ENCODE results near the gene FAM174A.
"Not testable (repeated sequence)": the region's sequence is repeated elsewhere in the genome, so short reads cannot be mapped to it uniquely, and the experiment has no call there.

Gene FAM174A

DNA sequence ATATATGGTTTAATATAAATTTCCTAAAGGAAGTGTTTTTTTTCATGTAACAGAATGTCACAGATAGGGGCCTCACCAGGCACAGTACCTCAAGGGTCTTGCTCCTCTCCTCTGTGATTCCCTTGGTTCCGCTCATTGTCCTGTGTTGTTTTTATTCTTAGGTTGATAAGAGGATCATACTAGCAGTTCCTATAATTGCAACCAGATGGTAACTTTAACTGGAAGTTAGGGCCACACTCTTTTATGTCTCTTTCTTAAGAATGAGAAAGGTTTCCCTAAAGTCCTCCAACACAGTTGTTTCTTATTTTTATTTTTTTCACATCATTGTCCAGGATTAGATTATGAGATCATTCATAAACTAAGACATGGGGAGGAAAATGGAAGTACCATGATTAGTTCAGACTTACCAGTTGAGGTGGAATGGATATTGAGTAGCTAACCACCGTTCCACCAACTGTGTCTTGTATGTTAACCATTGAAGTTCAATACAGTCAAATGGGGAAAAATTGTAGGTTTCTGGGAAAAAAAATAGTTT, 41.1 kb downstream of the FAM174A start:
- no peak for DNase-seq (ENCODE audit: low spot score)

DNA sequence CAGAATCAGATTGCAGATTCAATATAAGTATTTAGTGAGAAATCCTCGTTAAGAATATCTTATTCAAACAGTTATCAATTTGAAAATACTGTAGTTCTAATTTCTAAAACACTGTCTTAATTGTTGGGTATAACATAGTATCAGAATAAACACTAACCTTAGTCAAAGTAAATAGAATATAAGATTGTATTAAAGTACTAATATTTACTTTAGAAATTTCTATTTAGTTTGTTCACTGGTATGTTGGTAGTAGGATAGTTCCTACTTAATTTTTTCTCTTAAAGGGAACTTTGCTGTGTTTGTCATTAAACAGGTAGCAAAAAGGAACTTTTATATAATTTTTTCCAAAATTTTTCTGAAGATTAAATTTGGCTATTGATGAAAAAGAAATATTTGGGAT, 42.3 kb downstream of the FAM174A start:
- no peak for DNase-seq (ENCODE audit: low spot score)

DNA sequence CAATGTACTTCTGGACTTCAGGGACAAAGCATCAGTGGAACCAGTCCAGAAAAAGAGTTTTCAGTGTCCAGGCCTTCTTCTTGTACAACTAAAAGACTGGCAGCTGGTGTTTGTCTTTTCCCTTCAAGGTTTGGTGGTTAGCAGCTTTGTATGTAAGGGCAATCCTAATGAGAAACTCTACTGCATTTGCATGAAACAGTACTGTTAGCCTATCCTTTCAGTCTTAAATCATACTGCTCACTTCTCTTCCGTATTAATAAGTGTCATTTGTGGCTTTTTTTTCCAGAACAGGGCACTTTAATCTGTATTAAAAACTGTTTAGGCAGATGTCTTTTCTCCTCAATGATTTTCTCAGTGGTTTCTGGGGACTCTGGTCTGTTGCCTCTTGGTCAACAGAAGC, 48.9 kb downstream of the FAM174A start:
- DNase-seq (ENCODE audit: low spot score), result no peak

DNA sequence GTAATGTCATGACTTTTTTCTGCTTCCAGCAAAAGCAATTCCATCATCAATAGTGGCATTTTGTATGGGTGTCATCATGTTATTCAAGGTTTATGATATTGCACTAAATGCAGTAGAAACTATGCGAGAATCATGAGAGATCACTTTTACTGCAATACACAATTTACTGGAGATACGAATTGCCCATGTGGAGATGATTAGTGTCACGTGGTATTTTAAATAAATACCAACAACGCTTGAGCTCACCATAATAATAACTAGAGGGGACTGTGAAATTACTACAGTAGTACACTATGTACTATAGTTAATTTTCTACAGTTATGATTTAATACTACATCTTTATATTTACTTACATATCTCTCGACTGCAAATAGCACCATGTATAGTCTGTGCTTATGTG, 49.7 kb downstream of the FAM174A start:
- no peak for DNase-seq (ENCODE audit: low spot score)

DNA sequence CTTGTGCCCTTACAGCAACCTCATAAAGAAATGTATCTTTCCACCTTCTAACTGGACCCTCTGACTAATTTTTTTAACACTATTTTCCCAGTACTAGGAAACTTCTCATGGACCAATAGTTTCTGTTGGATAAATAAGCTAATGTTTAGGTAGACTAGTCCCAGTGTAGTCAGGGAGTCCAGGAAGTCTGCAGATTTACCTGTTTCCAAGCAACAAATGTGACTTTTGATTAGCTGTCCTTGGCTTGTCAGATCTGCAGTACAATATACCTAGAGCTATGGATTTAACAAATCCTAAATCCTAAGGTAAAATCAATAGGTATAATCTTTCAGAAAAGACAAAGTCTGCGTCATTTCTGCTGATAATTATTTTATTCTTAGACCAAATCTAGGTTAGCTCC, 55.7 kb downstream of the FAM174A start:
- no peak for DNase-seq (ENCODE audit: low spot score)

DNA sequence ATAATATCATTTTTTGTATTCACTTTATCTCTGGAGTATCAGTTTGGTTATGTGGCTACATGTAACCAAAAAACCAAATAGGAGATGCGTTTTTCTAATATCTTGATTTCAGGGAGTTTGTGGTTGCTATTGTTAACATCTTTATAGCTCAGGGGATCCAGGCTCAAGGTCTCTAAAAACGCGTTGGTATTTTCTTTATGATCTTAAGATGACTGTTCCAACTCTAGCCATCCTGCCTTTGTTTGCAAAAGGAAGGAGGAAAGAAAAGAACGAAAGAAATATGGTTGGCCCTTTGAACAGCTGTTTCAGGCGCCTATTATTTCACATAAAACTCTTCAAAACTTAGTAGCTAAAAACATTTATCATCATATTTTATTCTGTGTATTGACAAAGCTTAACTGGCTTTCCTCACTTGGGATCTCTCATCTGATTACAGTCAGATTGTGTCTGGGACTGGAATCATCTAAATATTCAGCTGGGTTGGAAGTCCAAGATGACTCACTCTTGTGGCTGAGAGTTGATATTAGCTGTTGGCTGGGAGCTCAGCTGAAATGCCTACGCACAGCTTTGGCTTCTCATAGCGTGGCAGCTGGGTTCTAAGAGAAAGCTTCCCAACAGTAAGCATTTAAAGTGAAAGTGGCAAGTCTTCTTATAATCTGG, 60.1 kb downstream of the FAM174A start:
- peak; percentile 85 for DNase-seq (ENCODE audit: low spot score)

DNA sequence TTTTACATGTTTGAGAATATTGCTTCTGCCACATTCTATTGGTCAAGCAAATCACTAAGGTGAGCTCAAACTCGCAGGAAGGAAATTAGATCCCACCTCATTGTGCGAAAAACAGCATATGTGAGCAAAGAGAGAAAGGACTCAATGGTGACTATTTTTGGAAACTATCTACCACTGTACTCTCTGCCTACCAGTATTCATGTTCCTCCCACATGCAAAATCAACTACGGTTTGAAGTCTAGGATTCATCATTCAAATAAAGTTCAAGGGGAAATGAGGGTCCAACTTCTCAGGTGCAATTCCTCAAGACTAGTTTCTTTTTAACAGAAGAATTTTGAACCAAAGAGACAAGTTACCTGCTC, 60.6 kb downstream of the FAM174A start:
- DNase-seq (ENCODE audit: low spot score), result no peak

DNA sequence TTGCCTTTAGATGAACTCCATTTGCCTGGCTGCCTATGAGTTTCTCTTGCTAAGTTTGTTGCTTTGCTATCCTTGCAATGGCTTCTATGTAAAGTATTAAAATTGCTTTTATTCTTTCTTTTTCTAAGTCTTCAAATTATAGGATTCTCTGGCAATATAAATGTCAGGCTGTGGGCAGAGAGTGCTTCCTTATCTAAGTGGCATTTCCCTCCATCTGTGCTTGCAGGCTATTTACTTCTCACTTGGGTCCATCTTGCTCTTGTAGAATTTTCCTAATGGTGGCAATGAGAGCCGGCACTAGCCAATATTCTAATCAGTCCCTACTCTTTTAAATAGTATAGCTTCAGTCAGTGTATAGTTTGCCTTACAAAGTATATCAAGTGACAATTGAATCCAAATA, 63.3 kb downstream of the FAM174A start:
- no peak for DNase-seq (ENCODE audit: low spot score)

DNA sequence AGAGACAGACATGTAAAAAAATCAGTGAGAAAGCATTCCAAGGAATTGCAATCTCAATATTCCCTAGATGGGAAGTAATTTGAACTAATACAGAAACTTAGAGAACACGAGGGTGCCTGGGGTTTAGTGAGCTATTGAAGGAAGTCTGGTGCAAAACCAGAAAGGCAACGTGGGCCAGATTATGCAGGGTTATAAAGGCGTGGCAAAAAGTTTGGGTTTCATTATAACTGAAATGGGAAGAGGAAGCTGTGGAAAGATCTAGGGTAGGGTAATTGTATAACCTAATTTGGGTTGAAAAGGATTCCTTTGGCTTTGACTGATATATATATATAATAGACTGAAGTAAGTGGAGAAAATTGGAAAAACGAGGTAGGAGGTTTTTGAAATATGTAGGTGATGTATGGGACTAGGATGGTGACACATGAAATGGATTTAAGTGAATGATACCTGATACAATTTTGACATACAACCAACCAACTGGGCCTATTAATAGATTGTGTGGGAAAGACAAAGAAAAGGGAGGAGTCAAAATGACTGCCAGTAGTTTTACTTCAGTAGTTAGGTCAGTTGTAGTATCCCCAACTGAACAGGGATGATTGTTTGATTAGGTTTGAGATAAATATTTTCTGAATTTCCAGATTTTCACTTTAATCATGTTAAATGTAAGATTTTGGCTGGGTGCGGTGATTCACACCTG, 65.3 kb downstream of the FAM174A start:
- DNase-seq (ENCODE audit: low spot score), result no peak

DNA sequence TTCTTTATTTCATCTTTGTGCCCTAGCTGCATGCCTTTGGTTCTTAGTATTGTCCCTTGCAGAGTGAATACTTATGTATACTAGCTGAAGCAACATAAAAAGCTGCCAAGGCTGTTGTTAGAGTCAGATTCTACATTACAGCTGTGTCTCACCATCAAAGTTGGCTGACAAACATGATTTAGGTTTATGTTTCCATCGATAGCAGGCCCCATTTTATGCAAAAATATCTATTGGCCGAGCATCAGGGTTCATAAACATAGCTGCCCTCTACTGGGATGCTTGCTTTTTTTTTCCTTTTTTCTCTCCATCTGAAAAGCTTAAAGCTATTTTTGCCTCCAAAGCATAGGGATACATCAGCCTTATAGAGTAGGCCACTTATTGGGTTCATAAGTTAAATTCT, 68.0 kb downstream of the FAM174A start:
- no peak for DNase-seq (ENCODE audit: low spot score)

DNA sequence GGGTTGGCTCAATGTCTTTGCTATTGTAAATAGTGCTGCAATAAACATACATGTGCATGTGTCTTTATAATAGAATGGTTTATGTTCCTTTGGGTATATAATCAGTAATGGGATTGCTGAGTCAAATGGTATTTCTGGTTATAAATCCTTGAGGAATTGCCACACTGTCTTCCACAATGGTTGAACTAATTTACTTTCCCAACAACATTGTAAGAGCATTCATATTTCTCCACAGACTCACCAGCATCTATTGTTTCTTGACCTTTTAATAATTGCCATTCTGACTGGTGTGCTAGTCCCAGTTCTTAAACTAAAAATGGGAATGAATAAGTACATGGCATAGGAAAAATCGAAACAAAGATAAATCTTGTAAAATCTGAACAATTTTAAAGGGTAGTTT, 68.8 kb downstream of the FAM174A start:
- not testable (repeated sequence) for DNase-seq (ENCODE audit: low spot score)

DNA sequence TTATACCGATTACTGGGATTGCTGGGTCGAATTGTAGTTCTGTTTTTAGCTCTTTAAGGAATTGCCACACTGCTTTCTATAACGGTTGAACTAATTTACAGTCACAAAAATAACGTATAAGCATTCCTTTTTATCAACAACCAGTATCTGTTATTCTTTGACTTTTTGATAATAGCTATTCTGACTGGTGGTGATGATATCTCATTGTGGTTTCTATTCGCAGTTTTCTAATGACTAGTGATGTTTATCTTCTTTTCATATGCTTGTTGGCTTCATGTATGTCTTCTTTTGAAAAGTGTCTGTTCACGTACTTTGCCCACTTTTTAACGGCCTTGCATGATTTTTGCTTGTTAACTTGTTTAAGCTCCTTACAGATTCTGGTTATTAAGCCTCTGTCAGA, 74.4 kb downstream of the FAM174A start:
- no peak for DNase-seq (ENCODE audit: low spot score)

DNA sequence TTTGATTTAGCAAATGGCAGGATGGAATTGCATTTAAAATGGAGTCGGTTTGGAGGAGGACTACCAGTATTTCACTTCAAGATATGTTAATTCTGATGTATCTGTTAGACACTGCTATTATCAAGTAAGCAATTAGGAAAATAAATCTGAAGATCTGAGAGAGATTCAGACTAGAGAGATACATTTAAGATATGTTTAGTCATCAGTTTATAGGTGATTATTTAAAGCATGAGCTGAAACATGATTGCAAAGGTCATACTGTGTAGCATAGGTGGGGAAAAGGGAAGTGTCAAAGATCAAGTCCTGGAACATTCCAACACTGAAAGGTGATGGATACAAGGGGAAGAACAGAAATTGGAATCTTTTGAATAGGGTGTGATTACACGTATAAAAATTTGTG, 79.1 kb downstream of the FAM174A start:
- no peak for DNase-seq (ENCODE audit: low spot score)

DNA sequence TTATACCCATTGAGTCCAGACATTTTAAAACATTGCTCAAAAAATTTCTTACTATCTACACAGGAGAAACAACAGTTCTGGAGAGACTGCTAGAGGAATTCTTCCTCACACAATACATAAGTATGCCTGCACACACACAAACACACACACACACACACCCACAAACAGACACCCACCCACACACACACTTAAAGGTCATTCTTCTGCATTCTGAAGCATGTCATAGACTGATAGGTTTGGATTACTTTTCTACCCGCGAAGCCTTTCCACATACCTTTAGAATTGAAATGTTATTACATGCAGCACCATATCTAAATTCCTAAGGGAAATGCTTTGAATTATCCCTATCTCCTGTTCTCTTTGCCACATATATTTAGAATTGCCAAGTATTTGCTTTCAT, 80.2 kb downstream of the FAM174A start:
- DNase-seq (ENCODE audit: low spot score), result no peak

DNA sequence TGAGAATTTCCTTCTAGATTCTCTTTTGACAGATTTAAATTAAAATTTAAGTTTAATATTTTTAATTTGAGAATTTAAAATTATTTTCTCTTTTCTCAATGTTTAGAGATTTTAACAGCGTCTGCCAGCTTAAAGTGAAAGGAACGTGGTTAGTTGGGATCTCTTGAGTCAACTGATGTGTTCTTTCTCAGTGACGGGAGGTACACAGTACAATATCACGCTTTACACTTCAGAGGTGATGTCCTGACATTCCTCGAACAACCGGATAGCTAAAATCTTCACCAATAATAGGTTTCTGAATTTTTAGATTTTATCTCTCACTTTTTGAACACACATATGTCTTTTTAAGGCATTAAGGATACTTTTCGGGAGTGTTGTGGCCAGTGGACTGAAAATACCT, 81.1 kb downstream of the FAM174A start:
- no peak for DNase-seq (ENCODE audit: low spot score)

DNA sequence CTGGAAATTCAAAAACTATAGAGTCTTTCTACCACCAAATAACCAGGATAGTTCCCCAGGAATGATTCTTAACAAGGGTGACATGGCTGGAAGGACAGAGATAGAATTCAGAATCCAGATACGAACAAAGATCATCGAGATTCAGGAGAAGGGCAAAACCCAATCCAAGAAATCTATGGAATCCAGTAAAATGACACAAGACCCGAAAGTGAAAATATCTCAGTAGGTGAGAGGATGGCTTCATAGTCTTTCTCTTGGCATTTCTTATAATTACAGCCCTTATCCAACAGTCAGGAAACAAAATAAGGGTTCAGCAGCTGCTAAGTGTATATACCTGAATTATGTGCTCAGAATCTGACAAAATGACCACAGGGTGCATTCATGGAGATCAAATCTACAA, 81.8 kb downstream of the FAM174A start:
- no peak for DNase-seq (ENCODE audit: low spot score)

DNA sequence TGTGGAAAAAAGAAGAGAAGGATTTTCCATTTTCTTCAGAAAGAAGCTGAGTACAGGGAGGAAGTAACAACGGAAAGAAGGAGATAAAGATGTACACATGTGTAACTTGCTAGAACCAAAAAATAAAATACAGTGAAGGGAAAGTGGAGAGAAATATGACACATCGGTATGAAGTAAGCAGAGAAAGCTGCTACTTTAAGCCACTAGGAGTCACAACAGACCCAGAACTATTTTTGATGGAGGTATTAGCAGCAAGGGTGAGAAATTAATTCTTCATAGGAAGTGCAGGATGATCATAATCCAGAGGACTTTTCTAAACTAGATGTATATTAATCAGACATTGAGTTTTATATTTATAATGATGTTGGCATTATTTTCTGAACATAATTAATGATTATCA, 88.5 kb downstream of the FAM174A start:
- peak; percentile 68 for DNase-seq (ENCODE audit: low spot score)

DNA sequence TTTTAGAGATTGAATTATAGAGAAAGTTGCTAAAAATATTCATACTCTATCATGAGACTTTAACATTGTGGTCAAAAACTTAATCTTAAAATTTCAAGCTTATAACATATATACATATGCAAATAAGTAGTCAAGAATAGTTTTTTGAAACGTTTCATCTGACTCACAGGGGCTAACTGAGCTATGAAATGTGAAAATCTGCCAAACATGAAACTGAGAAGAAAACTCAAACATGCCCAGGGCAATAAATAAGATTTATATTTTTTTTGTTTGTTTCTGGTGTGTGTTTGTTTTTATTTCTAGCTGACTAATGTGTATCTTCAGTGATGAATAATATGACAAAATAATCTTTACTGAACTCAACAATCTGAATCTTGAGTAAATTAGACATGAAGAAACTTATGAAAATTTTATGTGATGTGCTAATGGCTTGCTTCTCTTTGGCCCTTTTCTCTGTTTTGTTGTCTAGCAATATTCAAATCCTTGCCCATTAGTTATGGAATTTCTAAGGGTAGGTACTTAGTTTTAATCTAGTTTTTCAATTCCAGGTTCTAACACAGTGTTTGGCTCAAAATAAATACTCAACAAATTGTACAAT, 99.9 kb downstream of the FAM174A start:
- DNase-seq (ENCODE audit: low spot score), result no peak

Data from RKO (cell line).